ENCODE measurements around the gene NOB1. TPM values are rescaled to one million over a fixed set of nuclear protein-coding genes. Genes with fewer than 3 reads are reported as not detected.
"Not testable (repeated sequence)": the region's sequence is repeated elsewhere in the genome, so short reads cannot be mapped to it uniquely, and the experiment has no call there.

NOB1 gene
- total RNA-seq, 2 experiments from 2014 or later, result 110 to 114 TPM

GRCh38 chr16:69775563-69775962, 20.8 kb upstream of the NOB1 start:
- H3K4me1 Mint-ChIP-seq (ENCODE audit: low read depth), result peaks cover 37% of the 10 kb centered on the region
- intact Hi-C loops (cut with micrococcal nuclease), result no loop called here
- H3K9me3 Mint-ChIP-seq, result peaks cover 17% of the 10 kb centered on the region
- CTCF ChIA-PET, result interaction anchor here (1.8 kb wide), 1 partner anchor 21 kb away, joined by 5 read pairs; the partner anchor contains the start of gene NOB1
- H3K36me3 Mint-ChIP-seq (ENCODE audit: low read depth), result peaks cover 24% of the 10 kb centered on the region
- no peak overlapping the region for H3K4me3 Mint-ChIP-seq
- no peak overlapping the region for H3K27ac Mint-ChIP-seq
- H3K27me3 Mint-ChIP-seq (ENCODE audit: low read depth), result no peaks in the 10 kb centered on the region
- DNase-seq, result no peak

- Mint-ChIP-seq H3K27me3 (ENCODE audit: low read depth) (no peaks in the 10 kb centered on the region), H3K4me1 (ENCODE audit: low read depth) (peaks cover 45% of the 10 kb centered on the region), H3K4me3 (no peak overlapping the region), H3K36me3 (ENCODE audit: low read depth) (peaks cover 24% of the 10 kb centered on the region), H3K27ac (no peak overlapping the region), H3K9me3 (peaks cover 17% of the 10 kb centered on the region)
- intact Hi-C loops (cut with micrococcal nuclease), result no loop called here
- CTCF ChIA-PET, result interaction anchor here (0.5 to 0.9 kb wide), 2 partner anchors 22 to 562 kb away, joined by 4 to 6 read pairs; no protein-coding TSS in a partner anchor
- no peak for DNase-seq
Measured at GRCh38 chr16:69773260-69773947, 18.7 kb upstream of the NOB1 start.

DNA sequence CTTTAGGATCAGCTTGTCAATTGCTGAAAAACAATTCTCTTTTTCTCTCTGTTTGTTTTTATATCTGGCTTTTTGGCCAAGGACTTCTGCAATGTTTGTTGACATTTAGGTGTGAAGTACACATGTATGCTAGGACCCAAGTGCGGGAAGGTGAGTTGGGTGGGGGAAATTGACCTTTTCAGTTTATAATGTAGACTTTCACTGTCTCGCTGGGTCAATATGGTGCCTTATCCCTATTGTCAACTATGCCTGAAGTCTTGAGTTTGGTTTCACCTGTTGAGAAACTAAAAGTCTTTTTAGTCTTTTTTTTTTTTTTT, 16.9 kb upstream of the NOB1 start:
- H3K4me3 Mint-ChIP-seq, result no peak overlapping the region
- intact Hi-C loops (cut with micrococcal nuclease), result no loop called here
- no peak overlapping the region for H3K27ac Mint-ChIP-seq
- peaks cover 59% of the 10 kb centered on the region for H3K4me1 Mint-ChIP-seq (ENCODE audit: low read depth)
- CTCF ChIA-PET, result interaction anchor here (0.6 to 1.5 kb wide), 2 partner anchors 122 to 142 kb away, joined by 5 read pairs; no protein-coding TSS in a partner anchor
- DNase-seq, result no peak
- peaks cover 17% of the 10 kb centered on the region for H3K9me3 Mint-ChIP-seq
- no peaks in the 10 kb centered on the region for H3K27me3 Mint-ChIP-seq (ENCODE audit: low read depth)
- H3K36me3 Mint-ChIP-seq (ENCODE audit: low read depth), result peaks cover 22% of the 10 kb centered on the region

GRCh38 chr16:69769404-69769803, 14.7 kb upstream of the NOB1 start:
- no peak for DNase-seq
- Mint-ChIP-seq H3K4me1 (ENCODE audit: low read depth) (peaks cover 65% of the 10 kb centered on the region), H3K27me3 (ENCODE audit: low read depth) (no peaks in the 10 kb centered on the region), H3K36me3 (ENCODE audit: low read depth) (peaks cover 8% of the 10 kb centered on the region), H3K9me3 (no peaks in the 10 kb centered on the region), H3K27ac (no peak overlapping the region), H3K4me3 (no peak overlapping the region)
- CTCF ChIA-PET, result interaction anchor here (0.7 to 1.2 kb wide), 2 partner anchors 15 to 109 kb away, joined by 3 to 6 read pairs; partner anchors contain the start of gene NOB1
- intact Hi-C loops (cut with micrococcal nuclease), result no loop called here

DNA sequence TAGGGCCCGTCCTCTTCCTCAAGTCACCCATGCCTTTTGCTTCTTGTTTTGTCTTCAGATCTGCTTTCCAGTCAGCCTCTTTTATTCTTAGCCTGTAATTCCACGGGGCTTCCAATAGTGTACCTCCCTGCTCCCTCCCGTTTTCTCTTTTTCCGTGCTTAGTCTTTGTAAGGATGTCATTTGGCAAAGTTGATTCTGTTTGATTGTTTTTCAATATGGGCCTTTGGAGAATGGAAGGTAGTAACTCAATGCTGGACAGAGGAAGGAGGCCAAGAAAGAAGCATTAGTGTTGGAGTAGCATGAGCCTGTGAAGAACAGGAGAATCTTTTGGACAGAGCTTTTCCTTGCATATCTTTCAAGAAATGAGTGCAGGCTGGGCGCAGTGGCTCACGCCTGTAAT, 13.9 kb upstream of the NOB1 start:
- Mint-ChIP-seq H3K4me3 (no peak overlapping the region), H3K36me3 (ENCODE audit: low read depth) (peaks cover 6% of the 10 kb centered on the region), H3K27ac (no peak overlapping the region), H3K4me1 (ENCODE audit: low read depth) (peaks cover 63% of the 10 kb centered on the region), H3K9me3 (no peaks in the 10 kb centered on the region), H3K27me3 (ENCODE audit: low read depth) (no peaks in the 10 kb centered on the region)
- CTCF ChIA-PET, result interaction anchor here (1.2 kb wide), 1 partner anchor 14 kb away, joined by 6 read pairs; the partner anchor contains the start of gene NOB1
- DNase-seq, result no peak
- intact Hi-C loops (cut with micrococcal nuclease), result no loop called here

GRCh38 chr16:69767459-69768229, 12.9 kb upstream of the NOB1 start:
- peaks cover 4% of the 10 kb centered on the region for H3K36me3 Mint-ChIP-seq (ENCODE audit: low read depth)
- DNase-seq, result peak; percentile 35
- peak overlapping the region; percentile 10 for H3K27ac Mint-ChIP-seq
- H3K4me3 Mint-ChIP-seq, result no peak overlapping the region
- intact Hi-C loops (cut with micrococcal nuclease), result no loop called here
- H3K9me3 Mint-ChIP-seq, result no peaks in the 10 kb centered on the region
- CTCF ChIA-PET, result interaction anchor here (1.3 to 1.7 kb wide), 2 partner anchors 10 to 13 kb away, joined by 4 read pairs; partner anchors contain the start of gene NOB1
- peaks cover 62% of the 10 kb centered on the region for H3K4me1 Mint-ChIP-seq (ENCODE audit: low read depth)
- H3K27me3 Mint-ChIP-seq (ENCODE audit: low read depth), result no peaks in the 10 kb centered on the region

DNA sequence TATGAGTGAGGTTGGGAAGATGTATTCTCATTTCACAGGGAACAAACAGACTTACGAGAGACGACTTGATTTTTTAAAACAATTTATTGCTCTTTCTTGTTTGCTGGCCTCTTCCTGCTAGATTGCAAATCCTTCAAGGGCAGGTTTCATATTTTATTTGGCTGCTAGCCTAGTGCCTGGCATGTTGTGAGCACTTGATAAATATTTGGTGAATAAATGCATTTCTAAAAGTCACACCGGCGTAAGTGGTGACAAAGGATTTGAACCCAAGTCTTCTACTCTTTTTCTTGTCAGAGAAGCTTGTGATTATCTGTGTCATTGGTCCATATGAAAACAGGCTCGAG, 8.8 kb upstream of the NOB1 start:
- intact Hi-C loops (cut with micrococcal nuclease), result loop anchor here (2.0 kb wide), 1 partner anchor 55 kb away; no protein-coding TSS in a partner anchor
- Mint-ChIP-seq H3K9me3 (no peaks in the 10 kb centered on the region), H3K36me3 (ENCODE audit: low read depth) (peaks cover 6% of the 10 kb centered on the region), H3K27me3 (ENCODE audit: low read depth) (no peaks in the 10 kb centered on the region), H3K4me3 (peak overlapping the region; percentile 97), H3K27ac (peak overlapping the region; percentile 91), H3K4me1 (ENCODE audit: low read depth) (peaks cover 42% of the 10 kb centered on the region)
- CTCF ChIA-PET, result interaction anchor here (1.0 to 1.5 kb wide), 3 partner anchors 9 to 367 kb away, joined by 3 to 10 read pairs (median 4); partner anchors contain the start of gene NOB1
- DNase-seq, result no peak

DNA sequence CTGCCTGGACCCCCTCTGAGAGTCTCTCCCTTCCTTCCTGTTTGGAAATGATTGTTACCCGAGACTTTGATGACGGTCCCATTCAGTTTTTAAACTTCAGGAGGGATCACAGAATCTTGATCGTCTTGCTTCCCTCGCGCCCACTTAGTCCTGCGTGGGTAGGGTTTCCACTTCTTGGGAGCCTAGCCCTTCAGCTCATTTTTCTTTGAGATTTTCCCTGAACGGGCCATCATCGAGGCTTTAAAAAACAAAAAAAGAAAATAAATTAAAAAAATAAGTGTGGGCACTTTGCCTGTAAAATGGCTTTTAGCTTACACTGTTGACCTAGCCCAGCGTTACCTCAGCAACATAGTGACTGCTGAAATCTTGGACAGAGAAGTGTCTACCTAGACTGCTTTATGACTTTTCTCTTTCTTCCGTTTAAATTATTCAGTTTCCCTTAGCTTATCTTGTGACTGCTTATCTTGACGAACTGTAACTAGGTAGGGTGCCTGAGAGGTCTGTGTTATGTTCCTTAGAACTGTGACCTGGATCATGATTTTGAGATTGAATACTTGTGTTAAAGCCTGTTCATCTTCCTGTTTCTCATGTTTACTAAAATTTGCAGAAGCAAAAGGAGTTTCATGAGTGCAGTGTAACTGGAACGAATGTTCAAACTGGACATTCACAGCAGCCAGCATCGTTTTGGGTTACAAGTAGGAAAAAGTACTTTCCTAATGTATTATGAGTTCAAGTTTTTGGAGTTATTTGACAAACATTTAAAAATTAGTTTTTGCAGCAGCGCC, 8.3 kb upstream of the NOB1 start:
- peak overlapping the region; percentile 91 for H3K27ac Mint-ChIP-seq
- CTCF ChIA-PET, result interaction anchor here (1.0 to 1.4 kb wide), 2 partner anchors 9 to 367 kb away, joined by 3 to 10 read pairs; partner anchors contain the start of gene NOB1

DNA sequence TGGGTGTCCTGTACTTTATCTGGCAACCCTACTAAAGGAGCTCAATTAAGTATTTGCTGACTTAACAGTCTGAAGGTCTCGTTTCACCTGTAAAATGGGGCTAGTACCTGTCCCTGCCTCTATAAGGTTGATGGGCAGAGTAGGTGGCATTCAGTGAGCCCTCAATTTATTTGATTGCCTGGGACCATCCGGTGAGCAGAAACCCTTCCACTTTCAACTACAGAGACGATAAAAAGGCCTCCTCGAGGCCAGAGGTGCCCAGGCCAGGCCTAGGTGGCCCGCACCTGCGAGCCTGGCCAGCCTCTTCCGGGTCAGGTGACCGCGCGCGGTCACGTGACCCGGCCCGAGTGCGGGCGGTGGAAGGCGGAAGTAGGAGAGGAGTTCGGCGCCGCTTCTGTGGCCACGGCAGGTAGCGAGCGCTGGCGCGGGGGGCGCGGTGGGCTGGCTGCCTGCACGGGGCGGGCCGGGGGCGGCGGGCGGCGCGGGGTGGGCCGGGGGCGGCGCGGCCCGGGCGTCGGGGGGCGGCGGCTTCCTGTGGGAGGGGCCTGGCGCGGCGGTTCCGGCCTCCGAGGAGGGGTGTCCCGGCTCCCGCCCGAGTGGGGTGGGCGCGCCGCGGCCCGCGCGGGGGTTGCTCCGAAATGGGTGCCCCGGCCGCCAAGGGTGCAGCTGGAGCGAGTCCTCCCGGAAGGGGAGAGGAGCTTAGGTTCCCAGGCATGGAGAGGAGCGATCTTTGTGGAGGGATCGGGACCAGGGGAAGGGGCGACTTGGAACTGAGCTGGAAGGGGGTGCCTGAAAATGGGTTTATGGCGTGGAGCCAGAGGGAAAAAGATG, 7.5 kb upstream of the NOB1 start, which contains the start of gene WWP2:
WWP2 (plus strand) TSS at position 350 of the 831 bp plus-strand sequence. CDS start 24,679 bp downstream, outside the sequence.
- H3K27ac Mint-ChIP-seq, result peak within 1 kb of the TSS; percentile 93
- CTCF ChIA-PET, result interaction anchor here (1.0 to 1.4 kb wide), 2 partner anchors 8 to 366 kb away, joined by 3 to 10 read pairs; partner anchors contain the start of gene NOB1
- no peaks in the 10 kb centered on the region for H3K27me3 Mint-ChIP-seq (ENCODE audit: low read depth)
- no peaks in the 10 kb centered on the region for H3K9me3 Mint-ChIP-seq
- peaks cover 6% of the 10 kb centered on the region for H3K36me3 Mint-ChIP-seq (ENCODE audit: low read depth)
- peaks cover 33% of the 10 kb centered on the region for H3K4me1 Mint-ChIP-seq (ENCODE audit: low read depth)
- intact Hi-C loops (cut with micrococcal nuclease), result loop anchor here (2.0 kb wide), 1 partner anchor 53 kb away; no protein-coding TSS in a partner anchor
- peak; percentile 78 for DNase-seq
- peak within 1 kb of the TSS; percentile 97 for H3K4me3 Mint-ChIP-seq

More for the DNA sequence above, 8.3 kb upstream of the NOB1 start:
- peaks cover 6% of the 10 kb centered on the region for H3K36me3 Mint-ChIP-seq (ENCODE audit: low read depth)
- peak overlapping the region; percentile 97 for H3K4me3 Mint-ChIP-seq
- H3K9me3 Mint-ChIP-seq, result no peaks in the 10 kb centered on the region
- H3K27me3 Mint-ChIP-seq (ENCODE audit: low read depth), result no peaks in the 10 kb centered on the region
- peaks cover 41% of the 10 kb centered on the region for H3K4me1 Mint-ChIP-seq (ENCODE audit: low read depth)
- intact Hi-C loops (cut with micrococcal nuclease), result loop anchor here (2.0 kb wide), 1 partner anchor 54 kb away; no protein-coding TSS in a partner anchor
- DNase-seq, result no peak

GRCh38 chr16:69757375-69757774, 2.6 kb upstream of the NOB1 start:
- Mint-ChIP-seq H3K4me1 (ENCODE audit: low read depth) (peaks cover 18% of the 10 kb centered on the region), H3K36me3 (ENCODE audit: low read depth) (peaks cover 13% of the 10 kb centered on the region)
- H3K27me3 Mint-ChIP-seq (ENCODE audit: low read depth); H3K9me3 Mint-ChIP-seq; H3K4me3 Mint-ChIP-seq; DNase-seq; H3K27ac Mint-ChIP-seq: not testable (repeated sequence)
- intact Hi-C loops (cut with micrococcal nuclease), result loop anchor here (10.0 kb wide), 2 partner anchors 263 to 913 kb away; partner anchors contain the start of gene TANGO6
- CTCF ChIA-PET, result interaction anchor here (1.3 kb wide), 1 partner anchor 10 kb away, joined by 4 read pairs; no protein-coding TSS in a partner anchor

GRCh38 chr16:69756705-69757104, 2.0 kb upstream of the NOB1 start:
- CTCF ChIA-PET, result no interaction called here
- no peak overlapping the region for H3K4me3 Mint-ChIP-seq
- H3K9me3 Mint-ChIP-seq, result no peaks in the 10 kb centered on the region
- no peaks in the 10 kb centered on the region for H3K27me3 Mint-ChIP-seq (ENCODE audit: low read depth)
- intact Hi-C loops (cut with micrococcal nuclease), result loop anchor here (10.0 kb wide), 2 partner anchors 262 to 912 kb away; partner anchors contain the start of gene TANGO6
- H3K4me1 Mint-ChIP-seq (ENCODE audit: low read depth), result peaks cover 23% of the 10 kb centered on the region
- H3K27ac Mint-ChIP-seq, result no peak overlapping the region
- H3K36me3 Mint-ChIP-seq (ENCODE audit: low read depth), result peaks cover 20% of the 10 kb centered on the region
- DNase-seq, result no peak

All from activated naive CD4-positive, alpha-beta T cell treated with anti-CD3 and anti-CD28 coated beads for 36 hours (primary cell).